GM12892 (cell line): ENCODE results near the gene GALNTL6.

Experiments
- POLR2A ChIP-seq: IDR thresholded peaks from 2 replicates; pipeline ENCODE4 v1.6.1; 2011; ENCODE audit warnings: low read depth, low read length, control low read depth
- TAF1 ChIP-seq: IDR thresholded peaks from 2 replicates; pipeline ENCODE4 v1.6.1; 2011; ENCODE audit warnings: low read depth, mild to moderate bottlenecking, control low read depth, low read length, borderline replicate concordance

DNA sequence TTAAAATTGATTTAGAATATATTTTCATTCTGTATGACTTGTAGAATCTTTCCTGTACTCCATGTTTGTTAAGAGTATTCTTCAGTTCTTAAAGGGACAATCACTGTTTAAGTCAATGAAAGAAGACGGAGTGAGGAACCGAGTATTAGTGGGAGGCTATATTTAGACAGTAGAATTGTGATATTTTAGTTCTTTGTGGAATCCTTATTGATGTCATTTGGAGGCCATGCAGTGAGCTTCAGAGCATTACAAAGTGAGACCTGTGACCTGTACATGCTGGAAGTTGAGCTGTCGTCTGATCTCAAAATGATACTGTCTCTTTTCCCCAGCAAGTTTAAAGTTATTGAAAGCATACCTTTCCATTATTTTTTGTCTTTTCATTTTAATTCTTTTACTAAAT lies 394.7 kb downstream of the GALNTL6 start:
- TF ChIP-seq POLR2A (no peak), TAF1 (no peak)
